ENCODE data around the gene TSEN54. TPM values are rescaled to one million over a fixed set of nuclear protein-coding genes. Genes with fewer than 3 reads are reported as not detected.

TSEN54 gene
- total RNA-seq, 1 experiment from 2014 or later, result 44.5 TPM

- no peak overlapping the region for H2BK12ac ChIP-seq (ENCODE audit: insufficient read length, low read depth, low read length)
- no peaks in the 10 kb centered on the region for H3K9me3 ChIP-seq (ENCODE audit: control insufficient read depth, low read depth, low read length)
- H2BK120ac ChIP-seq (ENCODE audit: low read depth, low read length, poor library complexity, severe bottlenecking), result no peak overlapping the region
- H3K27ac ChIP-seq (ENCODE audit: insufficient read length, low read depth, low read length), result no peak overlapping the region
- peaks cover 26 to 29% of the 10 kb centered on the region in 2 experiments for H3K4me1 Mint-ChIP-seq
- H3K14ac ChIP-seq (ENCODE audit: insufficient read depth, low read length), result no peak overlapping the region
- peaks cover 2% of the 10 kb centered on the region for H3K27me3 Mint-ChIP-seq (ENCODE audit: low read depth)
- H3K9me3 Mint-ChIP-seq, result no peaks in the 10 kb centered on the region
- H4K8ac ChIP-seq (replicated peaks; ENCODE audit: insufficient read length, low read depth, low read length), result no peak overlapping the region
- no peaks in the 10 kb centered on the region for H3K79me1 ChIP-seq (ENCODE audit: insufficient read depth, low read depth, low read length, poor library complexity, severe bottlenecking)
- H3K18ac ChIP-seq (ENCODE audit: insufficient read length, low read depth, low read length), result no peak overlapping the region
- peaks cover 16% of the 10 kb centered on the region for H3K23me2 ChIP-seq (ENCODE audit: insufficient read length, low read depth, low read length, poor library complexity, severe bottlenecking)
- H3K56ac ChIP-seq (ENCODE audit: insufficient read length, low read depth, low read length), result no peak overlapping the region
- no peaks in the 10 kb centered on the region for H3K79me2 ChIP-seq (ENCODE audit: insufficient read depth, low read length)
- no peak overlapping the region for H2AK5ac ChIP-seq (ENCODE audit: insufficient read length, low read length)
- TF ChIP-seq, protein P1, sequence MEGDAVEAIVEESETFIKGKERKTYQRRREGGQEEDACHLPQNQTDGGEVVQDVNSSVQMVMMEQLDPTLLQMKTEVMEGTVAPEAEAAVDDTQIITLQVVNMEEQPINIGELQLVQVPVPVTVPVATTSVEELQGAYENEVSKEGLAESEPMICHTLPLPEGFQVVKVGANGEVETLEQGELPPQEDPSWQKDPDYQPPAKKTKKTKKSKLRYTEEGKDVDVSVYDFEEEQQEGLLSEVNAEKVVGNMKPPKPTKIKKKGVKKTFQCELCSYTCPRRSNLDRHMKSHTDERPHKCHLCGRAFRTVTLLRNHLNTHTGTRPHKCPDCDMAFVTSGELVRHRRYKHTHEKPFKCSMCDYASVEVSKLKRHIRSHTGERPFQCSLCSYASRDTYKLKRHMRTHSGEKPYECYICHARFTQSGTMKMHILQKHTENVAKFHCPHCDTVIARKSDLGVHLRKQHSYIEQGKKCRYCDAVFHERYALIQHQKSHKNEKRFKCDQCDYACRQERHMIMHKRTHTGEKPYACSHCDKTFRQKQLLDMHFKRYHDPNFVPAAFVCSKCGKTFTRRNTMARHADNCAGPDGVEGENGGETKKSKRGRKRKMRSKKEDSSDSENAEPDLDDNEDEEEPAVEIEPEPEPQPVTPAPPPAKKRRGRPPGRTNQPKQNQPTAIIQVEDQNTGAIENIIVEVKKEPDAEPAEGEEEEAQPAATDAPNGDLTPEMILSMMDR (conservative IDR thresholded peaks at IDR 0.05), result no peak
- no peak overlapping the region for H2AFZ ChIP-seq (ENCODE audit: low read length)
- H3K27me3 ChIP-seq (ENCODE audit: insufficient read depth, low read length), result no peaks in the 10 kb centered on the region
- H2BK20ac ChIP-seq (ENCODE audit: low read depth, low read length, poor library complexity, severe bottlenecking), result no peak overlapping the region
- no peak overlapping the region for H2BK15ac ChIP-seq (ENCODE audit: low read depth, low read length)
- no peak overlapping the region for H3K23ac ChIP-seq (ENCODE audit: insufficient read length, low read depth, low read length)
- no peaks in the 10 kb centered on the region; the same call in 1 of the 2 replicates for H3K4me1 ChIP-seq (ENCODE audit: insufficient read depth, low read length)
- no peak overlapping the region for H4K91ac ChIP-seq (ENCODE audit: insufficient read length, low read depth, low read length)
- no CpG with 5 or more reads among the region's 33 CpGs for WGBS (ENCODE audit: extremely low coverage, insufficient read length, low lambda C conversion rate)
- no peak overlapping the region for H3K9ac ChIP-seq (ENCODE audit: extremely low read depth, insufficient read length, low read length)
- H3K36me3 Mint-ChIP-seq (ENCODE audit: insufficient read depth in 1 of 3, low read depth in 3 of 3), result peaks cover 12 to 56% (median 53%) of the 10 kb centered on the region in 3 experiments; a peak in 6 of 7 replicates
- no peak overlapping the region for H2BK5ac ChIP-seq (ENCODE audit: insufficient read length, low read length)
- H3K27ac Mint-ChIP-seq, result peak overlapping the region in 1 of 3 experiments; percentile 13; a peak in 2 of 7 replicates
- no peak overlapping the region for H4K5ac ChIP-seq (ENCODE audit: insufficient read length, low read depth, low read length)
- no peak overlapping the region for H3K4ac ChIP-seq (ENCODE audit: low read depth, low read length)
- H3K4me2 ChIP-seq (ENCODE audit: insufficient read depth, insufficient read length, low read length), result no peak overlapping the region
- H3K4me3 Mint-ChIP-seq, result peak overlapping the region in 1 of 2 experiments; percentile 20; a peak in 1 of 5 replicates
- H3T11ph ChIP-seq (ENCODE audit: low read length), result no peak overlapping the region
- DNase-seq, result no peak
- H4K20me1 ChIP-seq (ENCODE audit: control insufficient read depth, insufficient read depth, insufficient read length), result no peaks in the 10 kb centered on the region
Observed at GRCh38 chr17:75521951-75522727, 5.8 kb downstream of the TSEN54 start.

All from H9 (cell line).